Calu3 (cell line): ENCODE data around the gene FBXO41. TPM values are rescaled to one million over a fixed set of nuclear protein-coding genes. Genes with fewer than 3 reads are reported as not detected.

ENCODE experiments used
- BruUV-seq: library from RNA; stranded (reverse); fragments of 400-500 nt; replicated peaks from 2 replicates; lab custom pipeline; 2021; lab: Mats Ljungman, UMichigan
- CTCF ChIA-PET: fragments of 300-600 bp; sonication (Branson Sonifier 250); formaldehyde crosslinking; loops from one replicate; lab custom pipeline; 2022; ENCODE audit warnings: antibody characterized with exemption; lab: Charles Lee
- DNase-seq: peaks from one replicate; pipeline ENCODE4 v3.0.0; 2022
- H3K27ac Mint-ChIP-seq: one replicate; pipeline ENCODE4 v1.8.0; 2022; ENCODE audit warnings: mixed read lengths; ENCODE audit not compliant: unreplicated experiment
- H3K27me3 Mint-ChIP-seq: one replicate; pipeline ENCODE4 v1.8.0; 2022; ENCODE audit warnings: mixed read lengths; ENCODE audit not compliant: unreplicated experiment
- H3K36me3 Mint-ChIP-seq: one replicate; pipeline ENCODE4 v1.8.0; 2022; ENCODE audit warnings: mild to moderate bottlenecking, moderate library complexity, mixed read lengths; ENCODE audit not compliant: insufficient read depth, unreplicated experiment
- H3K4me1 Mint-ChIP-seq: one replicate; pipeline ENCODE4 v1.8.0; 2022; ENCODE audit warnings: mild to moderate bottlenecking, low read depth, mixed read lengths; ENCODE audit not compliant: unreplicated experiment
- H3K4me3 Mint-ChIP-seq: one replicate; pipeline ENCODE4 v1.8.0; 2022; ENCODE audit warnings: mild to moderate bottlenecking, low read depth, moderate library complexity, mixed read lengths; ENCODE audit not compliant: unreplicated experiment
- H3K9me3 Mint-ChIP-seq: one replicate; pipeline ENCODE4 v1.8.0; 2022; ENCODE audit warnings: low read depth, mixed read lengths; ENCODE audit not compliant: unreplicated experiment
- intact Hi-C: fragments of 100-400 bp; cut with micrococcal nuclease; formaldehyde crosslinking; loops from one replicate; pipeline ENCODE4 v1.10.0; 2022; ENCODE audit not compliant: unreplicated experiment
- total RNA-seq: library from RNA; stranded (reverse); gene quantifications from 2 replicates; pipeline ENCODE4 v1.2.3, GENCODE V29; 2022
- TF ChIP-seq, protein P1 (sequence below): fragments of 200-600 bp; IDR thresholded peaks from one replicate; pipeline ENCODE4 v1.8.0; 2022; ENCODE audit warnings: antibody characterized with exemption; ENCODE audit not compliant: unreplicated experiment

FBXO41 gene
- total RNA-seq, 1 experiment from 2014 or later, result 15.0 TPM

DNA sequence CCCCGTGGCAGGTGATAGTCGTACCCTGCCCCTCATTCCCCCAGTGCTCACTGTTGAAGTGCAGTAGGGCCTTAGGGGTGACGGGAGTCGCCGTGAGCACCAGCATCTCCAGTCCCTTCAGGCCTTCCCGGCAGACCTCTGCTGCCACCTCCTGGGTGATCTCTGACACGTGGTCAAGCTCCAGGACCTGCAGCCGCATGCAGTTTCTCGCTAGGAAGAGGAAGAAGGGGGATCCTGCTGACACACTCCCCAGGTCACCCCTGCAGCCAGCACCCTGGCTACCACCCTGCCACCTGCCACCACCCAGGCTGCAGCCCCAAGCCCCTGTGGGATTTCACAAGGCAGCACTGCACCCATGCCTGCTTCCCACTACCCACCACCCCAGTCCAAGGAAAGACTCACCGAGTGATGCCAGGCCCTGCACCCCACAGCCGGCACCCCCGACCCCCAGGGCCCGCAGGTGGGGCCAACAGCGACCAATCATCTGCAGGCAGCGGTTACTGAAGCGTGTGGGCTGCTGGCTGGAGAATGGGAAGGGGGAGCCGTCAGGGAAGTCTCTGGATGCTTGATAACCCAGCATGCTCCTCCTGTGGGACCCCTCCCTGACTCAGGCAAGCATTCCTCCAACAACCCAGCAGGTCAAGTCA, 23.8 kb downstream of the FBXO41 start:
- TF ChIP-seq, protein P1, sequence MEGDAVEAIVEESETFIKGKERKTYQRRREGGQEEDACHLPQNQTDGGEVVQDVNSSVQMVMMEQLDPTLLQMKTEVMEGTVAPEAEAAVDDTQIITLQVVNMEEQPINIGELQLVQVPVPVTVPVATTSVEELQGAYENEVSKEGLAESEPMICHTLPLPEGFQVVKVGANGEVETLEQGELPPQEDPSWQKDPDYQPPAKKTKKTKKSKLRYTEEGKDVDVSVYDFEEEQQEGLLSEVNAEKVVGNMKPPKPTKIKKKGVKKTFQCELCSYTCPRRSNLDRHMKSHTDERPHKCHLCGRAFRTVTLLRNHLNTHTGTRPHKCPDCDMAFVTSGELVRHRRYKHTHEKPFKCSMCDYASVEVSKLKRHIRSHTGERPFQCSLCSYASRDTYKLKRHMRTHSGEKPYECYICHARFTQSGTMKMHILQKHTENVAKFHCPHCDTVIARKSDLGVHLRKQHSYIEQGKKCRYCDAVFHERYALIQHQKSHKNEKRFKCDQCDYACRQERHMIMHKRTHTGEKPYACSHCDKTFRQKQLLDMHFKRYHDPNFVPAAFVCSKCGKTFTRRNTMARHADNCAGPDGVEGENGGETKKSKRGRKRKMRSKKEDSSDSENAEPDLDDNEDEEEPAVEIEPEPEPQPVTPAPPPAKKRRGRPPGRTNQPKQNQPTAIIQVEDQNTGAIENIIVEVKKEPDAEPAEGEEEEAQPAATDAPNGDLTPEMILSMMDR, result peak; percentile 56
- Mint-ChIP-seq H3K4me3 (no peak overlapping the region), H3K9me3 (no peaks in the 10 kb centered on the region), H3K4me1 (no peaks in the 10 kb centered on the region), H3K36me3 (peaks cover 14% of the 10 kb centered on the region), H3K27me3 (no peaks in the 10 kb centered on the region), H3K27ac (no peak overlapping the region)
- CTCF ChIA-PET, result no interaction called here
- peak; percentile 49 for DNase-seq
- no TSS peak for BruUV-seq
- intact Hi-C loops, result no loop called here

DNA sequence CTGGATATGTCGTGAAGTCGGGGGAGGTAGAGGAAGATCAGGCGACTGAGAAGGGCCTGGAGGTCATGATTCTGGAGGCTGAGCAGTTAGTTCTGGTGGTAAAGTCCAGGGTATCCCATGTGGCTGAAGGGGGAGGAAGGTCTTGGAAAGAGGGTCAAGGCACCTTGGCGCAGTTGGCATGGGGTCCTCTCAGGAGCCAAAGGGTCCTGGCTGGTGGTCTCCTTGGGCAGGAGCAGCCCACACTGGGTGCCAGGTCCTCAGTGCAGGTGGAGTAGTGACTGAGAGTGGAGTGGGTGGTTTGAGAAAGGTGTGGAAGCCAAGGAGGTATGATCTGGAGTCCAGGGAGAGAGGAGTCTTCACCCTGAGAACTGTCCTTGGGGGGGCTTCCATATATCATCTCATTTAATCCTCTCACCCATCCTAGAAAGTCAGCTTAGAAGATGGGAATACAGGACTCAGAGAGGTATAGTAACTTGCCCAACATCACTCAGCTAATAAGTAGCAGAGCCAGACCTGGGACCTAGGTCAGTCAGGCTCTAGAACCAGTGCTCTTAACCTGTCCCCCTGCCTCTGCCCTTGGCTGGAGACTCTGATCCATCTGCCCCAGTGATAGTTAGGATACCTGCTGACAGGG, 24.5 kb downstream of the FBXO41 start:
- TF ChIP-seq, protein P1, result no peak
- no peak overlapping the region for H3K27ac Mint-ChIP-seq
- no peak for DNase-seq
- H3K4me3 Mint-ChIP-seq, result no peak overlapping the region
- CTCF ChIA-PET, result no interaction called here
- no TSS peak for BruUV-seq
- peaks cover 20% of the 10 kb centered on the region for H3K36me3 Mint-ChIP-seq
- no peaks in the 10 kb centered on the region for H3K27me3 Mint-ChIP-seq
- intact Hi-C loops, result no loop called here
- no peaks in the 10 kb centered on the region for H3K4me1 Mint-ChIP-seq
- H3K9me3 Mint-ChIP-seq, result no peaks in the 10 kb centered on the region

DNA sequence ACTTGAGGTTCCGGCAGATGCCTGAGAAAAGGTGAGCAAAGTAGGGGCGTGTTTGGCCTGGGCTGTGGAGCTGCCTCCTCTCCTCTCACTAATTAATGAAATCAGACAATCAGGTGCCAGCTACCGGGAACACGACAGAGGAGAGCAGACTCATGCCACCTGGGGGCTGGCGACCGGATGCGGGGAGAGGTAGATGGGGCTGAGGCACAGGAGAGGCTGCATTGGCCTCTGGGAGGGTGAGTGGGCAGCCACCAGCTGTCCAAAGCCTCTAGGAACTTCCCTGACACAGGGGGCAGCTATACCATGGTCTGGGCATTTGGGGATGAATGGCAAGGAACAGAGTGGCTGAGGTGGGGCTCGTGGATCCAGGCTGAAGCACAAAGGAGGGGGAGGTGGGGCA, 25.0 kb downstream of the FBXO41 start:
- peaks cover 25% of the 10 kb centered on the region for H3K36me3 Mint-ChIP-seq
- no peaks in the 10 kb centered on the region for H3K4me1 Mint-ChIP-seq
- intact Hi-C loops, result no loop called here
- no peak for DNase-seq
- no peaks in the 10 kb centered on the region for H3K9me3 Mint-ChIP-seq
- TF ChIP-seq, protein P1, result no peak
- no peaks in the 10 kb centered on the region for H3K27me3 Mint-ChIP-seq
- no peak overlapping the region for H3K27ac Mint-ChIP-seq
- H3K4me3 Mint-ChIP-seq, result no peak overlapping the region
- CTCF ChIA-PET, result no interaction called here
- no TSS peak for BruUV-seq

DNA sequence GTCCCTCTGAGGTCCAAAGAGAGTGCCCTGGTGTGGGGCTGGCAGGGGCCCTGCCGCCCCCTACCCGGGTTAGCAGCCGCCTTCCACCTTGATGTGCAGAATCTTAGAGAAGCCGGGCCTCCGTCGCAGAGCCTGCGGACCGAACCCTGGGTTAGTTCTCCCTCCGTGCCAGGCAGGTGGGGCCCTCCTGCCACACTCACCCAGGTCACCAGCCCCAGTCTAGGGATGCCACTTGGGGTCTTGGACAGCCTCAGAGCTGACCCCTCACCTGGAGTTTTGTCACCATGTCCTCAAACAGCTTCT, 25.4 kb downstream of the FBXO41 start:
- CTCF ChIA-PET, result no interaction called here
- H3K9me3 Mint-ChIP-seq, result no peaks in the 10 kb centered on the region
- H3K27me3 Mint-ChIP-seq, result no peaks in the 10 kb centered on the region
- TF ChIP-seq, protein P1, result no peak
- intact Hi-C loops, result no loop called here
- H3K4me1 Mint-ChIP-seq, result no peaks in the 10 kb centered on the region
- no TSS peak for BruUV-seq
- peaks cover 27% of the 10 kb centered on the region for H3K36me3 Mint-ChIP-seq
- no peak overlapping the region for H3K4me3 Mint-ChIP-seq
- DNase-seq, result no peak
- no peak overlapping the region for H3K27ac Mint-ChIP-seq
